PFSK-1 (cell line): ENCODE results near the gene ADAT3.

ENCODE experiments used
- POLR2AphosphoS5 ChIP-seq: IDR thresholded peaks from 2 replicates; pipeline ENCODE4 v1.6.1; 2012; ENCODE audit warnings: low read depth, mild to moderate bottlenecking, control low read depth, low read length, moderate library complexity
- TAF1 ChIP-seq: IDR thresholded peaks from 2 replicates; pipeline ENCODE4 v1.6.1; 2012; ENCODE audit warnings: low read length, control low read depth, borderline replicate concordance; ENCODE audit not compliant: insufficient read depth
- TF ChIP-seq, protein P1 (sequence below), 2 experiments: IDR thresholded peaks; 2 replicates each; pipeline versions ENCODE4 v1.6.1 to v1.8.0; 2011 to 2012; ENCODE audit warnings: low read depth in 2 of 2, low read length in 2 of 2, control low read depth in 1 of 2, inconsistent platforms in 1 of 2, mild to moderate bottlenecking in 1 of 2, moderate library complexity in 1 of 2; ENCODE audit not compliant: insufficient read depth in 1 of 2

DNA sequence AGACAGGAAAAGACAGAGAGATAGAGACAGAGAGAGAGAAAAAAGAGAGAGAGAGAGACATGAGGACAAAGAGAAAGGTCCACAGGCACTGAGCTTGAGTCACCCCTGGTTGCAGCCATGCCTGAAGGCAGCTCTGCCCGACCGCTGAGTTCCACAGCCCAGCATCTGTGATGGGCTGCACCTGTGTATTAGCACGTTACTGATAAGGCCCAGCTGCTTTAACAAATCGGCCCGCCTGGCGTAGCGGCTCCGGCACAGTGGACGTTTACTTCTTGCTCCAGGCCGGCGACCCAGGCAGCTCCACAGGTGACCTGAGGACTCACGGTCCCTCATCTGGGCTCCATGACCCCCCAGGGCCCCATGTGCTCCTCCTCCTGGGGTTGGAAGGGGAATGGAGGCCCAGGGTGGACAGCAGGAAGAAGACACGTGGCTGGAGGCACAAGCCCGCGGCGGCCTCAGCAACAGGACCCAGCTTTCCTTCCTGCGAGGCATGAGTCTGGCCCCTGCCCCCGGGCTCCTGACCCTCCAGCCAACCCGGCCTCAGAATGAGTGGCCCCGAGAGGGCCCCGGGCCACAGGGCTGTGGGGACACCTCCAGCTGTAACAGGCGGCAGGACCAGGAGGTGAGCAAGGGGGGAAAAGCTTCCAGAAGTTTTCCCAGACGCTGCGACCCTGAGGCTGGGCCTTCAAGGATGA is 31.9 kb downstream of the ADAT3 start:
- TF ChIP-seq TAF1 (no peak), POLR2AphosphoS5 (no peak)
- TF ChIP-seq, protein P1, sequence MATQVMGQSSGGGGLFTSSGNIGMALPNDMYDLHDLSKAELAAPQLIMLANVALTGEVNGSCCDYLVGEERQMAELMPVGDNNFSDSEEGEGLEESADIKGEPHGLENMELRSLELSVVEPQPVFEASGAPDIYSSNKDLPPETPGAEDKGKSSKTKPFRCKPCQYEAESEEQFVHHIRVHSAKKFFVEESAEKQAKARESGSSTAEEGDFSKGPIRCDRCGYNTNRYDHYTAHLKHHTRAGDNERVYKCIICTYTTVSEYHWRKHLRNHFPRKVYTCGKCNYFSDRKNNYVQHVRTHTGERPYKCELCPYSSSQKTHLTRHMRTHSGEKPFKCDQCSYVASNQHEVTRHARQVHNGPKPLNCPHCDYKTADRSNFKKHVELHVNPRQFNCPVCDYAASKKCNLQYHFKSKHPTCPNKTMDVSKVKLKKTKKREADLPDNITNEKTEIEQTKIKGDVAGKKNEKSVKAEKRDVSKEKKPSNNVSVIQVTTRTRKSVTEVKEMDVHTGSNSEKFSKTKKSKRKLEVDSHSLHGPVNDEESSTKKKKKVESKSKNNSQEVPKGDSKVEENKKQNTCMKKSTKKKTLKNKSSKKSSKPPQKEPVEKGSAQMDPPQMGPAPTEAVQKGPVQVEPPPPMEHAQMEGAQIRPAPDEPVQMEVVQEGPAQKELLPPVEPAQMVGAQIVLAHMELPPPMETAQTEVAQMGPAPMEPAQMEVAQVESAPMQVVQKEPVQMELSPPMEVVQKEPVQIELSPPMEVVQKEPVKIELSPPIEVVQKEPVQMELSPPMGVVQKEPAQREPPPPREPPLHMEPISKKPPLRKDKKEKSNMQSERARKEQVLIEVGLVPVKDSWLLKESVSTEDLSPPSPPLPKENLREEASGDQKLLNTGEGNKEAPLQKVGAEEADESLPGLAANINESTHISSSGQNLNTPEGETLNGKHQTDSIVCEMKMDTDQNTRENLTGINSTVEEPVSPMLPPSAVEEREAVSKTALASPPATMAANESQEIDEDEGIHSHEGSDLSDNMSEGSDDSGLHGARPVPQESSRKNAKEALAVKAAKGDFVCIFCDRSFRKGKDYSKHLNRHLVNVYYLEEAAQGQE (IDR thresholded peaks at IDR 0.05; ENCODE audit: insufficient read depth in 1 of 2, low read depth in 2 of 2, low read length in 2 of 2), result no peak
